Gastroesophageal sphincter (tissue), 3 donors: Measurements from ENCODE around the gene CFAP61.

Experiments
- EP300 ChIP-seq: sonication (generic); formaldehyde crosslinking; IDR thresholded peaks from one replicate; pipeline ENCODE4 v1.6.1; 2017; ENCODE audit warnings: antibody characterized with exemption, mild to moderate bottlenecking
- POLR2A ChIP-seq, 2 donors: fragments of 450-650 bp; IDR thresholded peaks; one replicate each; pipeline ENCODE4 v1.6.1; 2017; ENCODE audit warnings: antibody characterized with exemption in 2 of 2, mild to moderate bottlenecking in 2 of 2, moderate library complexity in 1 of 2
- POLR2AphosphoS5 ChIP-seq: sonication (generic); formaldehyde crosslinking; IDR thresholded peaks from one replicate; pipeline ENCODE4 v1.6.1; 2017; ENCODE audit warnings: antibody characterized with exemption
- TF ChIP-seq, protein P1 (sequence below), 4 experiments: fragments of 200-600 bp in 2 of 4; fragments of 450-650 bp in 2 of 4; sonication (generic) in 1 of 4; IDR thresholded peaks; one replicate each; pipeline ENCODE4 v1.5.1; 2017 to 2019; ENCODE audit warnings: antibody characterized with exemption in 4 of 4, mild to moderate bottlenecking in 2 of 4, moderate library complexity in 2 of 4

GRCh38 chr20:20231528-20232298, 179.4 kb downstream of the CFAP61 start:
- TF ChIP-seq POLR2AphosphoS5, result no peak
- no peak for TF ChIP-seq POLR2A (IDR thresholded peaks at IDR 0.05)
- TF ChIP-seq, protein P1, sequence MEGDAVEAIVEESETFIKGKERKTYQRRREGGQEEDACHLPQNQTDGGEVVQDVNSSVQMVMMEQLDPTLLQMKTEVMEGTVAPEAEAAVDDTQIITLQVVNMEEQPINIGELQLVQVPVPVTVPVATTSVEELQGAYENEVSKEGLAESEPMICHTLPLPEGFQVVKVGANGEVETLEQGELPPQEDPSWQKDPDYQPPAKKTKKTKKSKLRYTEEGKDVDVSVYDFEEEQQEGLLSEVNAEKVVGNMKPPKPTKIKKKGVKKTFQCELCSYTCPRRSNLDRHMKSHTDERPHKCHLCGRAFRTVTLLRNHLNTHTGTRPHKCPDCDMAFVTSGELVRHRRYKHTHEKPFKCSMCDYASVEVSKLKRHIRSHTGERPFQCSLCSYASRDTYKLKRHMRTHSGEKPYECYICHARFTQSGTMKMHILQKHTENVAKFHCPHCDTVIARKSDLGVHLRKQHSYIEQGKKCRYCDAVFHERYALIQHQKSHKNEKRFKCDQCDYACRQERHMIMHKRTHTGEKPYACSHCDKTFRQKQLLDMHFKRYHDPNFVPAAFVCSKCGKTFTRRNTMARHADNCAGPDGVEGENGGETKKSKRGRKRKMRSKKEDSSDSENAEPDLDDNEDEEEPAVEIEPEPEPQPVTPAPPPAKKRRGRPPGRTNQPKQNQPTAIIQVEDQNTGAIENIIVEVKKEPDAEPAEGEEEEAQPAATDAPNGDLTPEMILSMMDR (IDR thresholded peaks at IDR 0.05), result no peak
- TF ChIP-seq EP300, result no peak
